K562 (cell line): ENCODE data around the gene SGTB. TPM values are rescaled to one million over a fixed set of nuclear protein-coding genes. Genes with fewer than 3 reads are reported as not detected.

ENCODE experiments used
- ATAC-seq: fragments of 200-7000 bp; cut with Tn5 transposase; 3 replicates; pipeline ENCODE4 v1.9.1; 2020; ENCODE audit warnings: moderate library complexity
- BruUV-seq: library from RNA; stranded (reverse); fragments of 400-500 nt; replicated peaks from 2 replicates; lab custom pipeline; 2021; lab: Mats Ljungman, UMichigan
- CTCF ChIA-PET: fragments of 300-600 bp; formaldehyde crosslinking; extraction: SDS; loops from one replicate; lab custom pipeline; 2021; ENCODE audit warnings: low intra/inter-chr PET ratio; lab: Yijun Ruan, JAX
- POLR2A ChIA-PET: fragments of 300-600, 350-650 bp; sonication (Branson Sonifier 250); formaldehyde crosslinking; extraction: SDS; loops from one replicate; lab custom pipeline; 2021; ENCODE audit warnings: antibody characterized with exemption, inconsistent platforms; lab: Yijun Ruan, JAX
- DNase-seq, 4 experiments: peaks; one replicate each; pipeline versions ENCODE4 v3.0.0 to v3.0.0-alpha.2; 2011 to 2018; ENCODE audit warnings: low spot score in 3 of 4, mixed read lengths in 3 of 4; ENCODE audit errors: extremely low read depth in 1 of 4
- FAIRE-seq: peaks from 2 replicates; lab custom pipeline; 2011; peaks lifted over from hg19 to GRCh38; lab: Jason Lieb, UNC
- H2AFZ ChIP-seq: 2 replicates; pipeline ENCODE4 v1.6.0; 2011; ENCODE audit warnings: low read depth, low read length, control low read depth, inconsistent platforms
- H3K27ac ChIP-seq: fragments of 200-600 bp; 3 replicates; pipeline ENCODE4 v1.8.0; 2011; ENCODE audit warnings: low read depth, mild to moderate bottlenecking, control low read depth, inconsistent platforms, low read length, moderate library complexity, mixed read lengths; ENCODE audit errors: extremely low read depth
- H3K27me3 ChIP-seq, 2 experiments: fragments of 300-600 bp in 1 of 2; 2 replicates in 1 of 2; 3 replicates in 1 of 2; pipeline versions ENCODE4 v1.6.0 to v1.8.0; 2011; ENCODE audit warnings: inconsistent platforms in 2 of 2, low read length in 2 of 2, mild to moderate bottlenecking in 1 of 2, mixed read lengths in 1 of 2, moderate library complexity in 1 of 2; ENCODE audit not compliant: control insufficient read depth in 2 of 2, insufficient read depth in 2 of 2
- H3K36me3 ChIP-seq: fragments of 300-600 bp; 3 replicates; pipeline ENCODE4 v1.8.0; 2011; ENCODE audit warnings: mild to moderate bottlenecking, low read length, inconsistent platforms; ENCODE audit not compliant: control insufficient read depth, insufficient read depth
- H3K4me1 ChIP-seq, 2 experiments: fragments of 200-600 bp in 1 of 2; replicated peaks in 1 of 2; 2 replicates in 1 of 2; 3 replicates in 1 of 2; pipeline versions ENCODE4 v1.5.1 to v1.8.0; 2011; ENCODE audit warnings: inconsistent platforms in 2 of 2, low read length in 2 of 2, mild to moderate bottlenecking in 1 of 2, mixed read lengths in 1 of 2, moderate library complexity in 1 of 2; ENCODE audit not compliant: control insufficient read depth in 2 of 2, insufficient read depth in 2 of 2
- H3K4me2 ChIP-seq: 2 replicates; pipeline ENCODE4 v1.6.1; 2011; ENCODE audit warnings: low read length, control low read depth, inconsistent platforms, mixed read lengths; ENCODE audit not compliant: insufficient read depth
- H3K4me3 ChIP-seq: fragments of 200-600 bp; sonication (generic), shearing (Covaris generic); 2 replicates; pipeline ENCODE4 v1.5.1; 2016; ENCODE audit warnings: control low read depth, inconsistent platforms
- H3K79me2 ChIP-seq: fragments of 200-600 bp; 3 replicates; pipeline ENCODE4 v1.8.0; 2011; ENCODE audit warnings: low read length, inconsistent platforms; ENCODE audit not compliant: control insufficient read depth, insufficient read depth
- H3K9ac ChIP-seq, 2 experiments: 2 replicates each; pipeline versions ENCODE4 v1.6.0 to v1.6.1; 2011; ENCODE audit warnings: low read depth in 2 of 2, low read length in 2 of 2, control low read depth in 1 of 2, inconsistent platforms in 1 of 2, mild to moderate bottlenecking in 1 of 2, mixed read lengths in 1 of 2; ENCODE audit not compliant: insufficient read depth in 1 of 2
- H3K9me1 ChIP-seq: one replicate; pipeline ENCODE4 v1.6.0; 2011; ENCODE audit warnings: inconsistent platforms, mild to moderate bottlenecking, low read length, moderate library complexity; ENCODE audit not compliant: control insufficient read depth, insufficient read depth
- H3K9me3 ChIP-seq: replicated peaks from 2 replicates; pipeline ENCODE4 v1.5.1; 2011; ENCODE audit warnings: low read depth, low read length, inconsistent platforms; ENCODE audit not compliant: control insufficient read depth, insufficient read depth
- H4K20me1 ChIP-seq: replicated peaks from 2 replicates; pipeline ENCODE4 v1.6.1; 2011; ENCODE audit warnings: low read length, inconsistent platforms, mixed read lengths; ENCODE audit not compliant: control insufficient read depth, insufficient read depth
- ASH1L ChIP-seq: fragments of 450-650 bp; IDR thresholded peaks from 2 replicates; pipeline ENCODE4 v1.6.1; 2018; ENCODE audit warnings: borderline replicate concordance, mild to moderate bottlenecking, low read depth; ENCODE audit not compliant: partially characterized antibody
- FOXA3 ChIP-seq, 2 experiments: fragments of 450-650 bp in 1 of 2; sonication (generic) in 1 of 2; formaldehyde crosslinking; IDR thresholded peaks in 1 of 2; conservative IDR thresholded peaks in 1 of 2; 2 replicates each; pipeline versions ENCODE4 v1.4.0 to v1.8.0; 2020 to 2022; ENCODE audit warnings: mild to moderate bottlenecking in 2 of 2, missing genetic modification reagents in 1 of 2
- FOXK2 ChIP-seq, 2 experiments: fragments of 450-650 bp; IDR thresholded peaks in 1 of 2; conservative IDR thresholded peaks in 1 of 2; 2 replicates each; pipeline ENCODE4 v1.6.1; 2016; ENCODE audit warnings: low read depth in 2 of 2, mild to moderate bottlenecking in 1 of 2
- HDAC1 ChIP-seq, 2 experiments: fragments of 450-650 bp; IDR thresholded peaks; 2 replicates each; pipeline ENCODE4 v1.6.1; 2016 to 2017; ENCODE audit warnings: inconsistent platforms in 1 of 2, mild to moderate bottlenecking in 1 of 2, moderate library complexity in 1 of 2
- LEF1 ChIP-seq: fragments of 450-650 bp; IDR thresholded peaks from 2 replicates; pipeline ENCODE4 v1.6.1; 2016; ENCODE audit warnings: mild to moderate bottlenecking
- MTA1 ChIP-seq: fragments of 450-650 bp; IDR thresholded peaks from 2 replicates; pipeline ENCODE4 v1.6.1; 2017; ENCODE audit warnings: borderline replicate concordance
- NFIC ChIP-seq: fragments of 450-650 bp; IDR thresholded peaks from 2 replicates; pipeline ENCODE4 v1.6.1; 2017; ENCODE audit warnings: mild to moderate bottlenecking, inconsistent platforms
- RBM15 ChIP-seq: fragments of 200-400 bp; formaldehyde crosslinking; IDR thresholded peaks from 2 replicates; pipeline ENCODE4 v1.6.1; 2018; ENCODE audit warnings: mild to moderate bottlenecking, low read length, moderate library complexity; ENCODE audit not compliant: insufficient read depth
- SNIP1 ChIP-seq: fragments of 450-650 bp; IDR thresholded peaks from 2 replicates; pipeline ENCODE4 v1.7.1; 2017; ENCODE audit warnings: low read depth, mild to moderate bottlenecking
- TFE3 ChIP-seq: fragments of 450-650 bp; formaldehyde crosslinking; IDR thresholded peaks from 2 replicates; pipeline ENCODE4 v1.4.0; 2020; ENCODE audit warnings: mild to moderate bottlenecking, mixed read lengths
- WGBS: fragments of 100-300 bp; shearing (Covaris generic); methylation state at CpG from one replicate; pipeline ENCODE4 v1.1.6; 2016; ENCODE audit warnings: low coverage, mixed read lengths; ENCODE audit not compliant: insufficient coverage; ENCODE audit errors: missing lambda C conversion rate; 5-methylcytosine and 5-hydroxymethylcytosine counted together
- in situ Hi-C: fragments of 300-500 bp; cut with MboI; formaldehyde crosslinking; loops from 4 replicates; pipeline ENCODE4 v1.15.0; 2018; ENCODE audit warnings: inconsistent platforms, mixed read lengths
- intact Hi-C: fragments of 100-400 bp; cut with micrococcal nuclease; formaldehyde crosslinking; loops from 2 replicates; pipeline ENCODE4 v1.14.2; 2022
- polyA plus RNA-seq, 8 experiments: library from polyadenylated mRNA; depleted of rRNA in 4 of 8; stranded (reverse) in 5 of 8; unstranded in 3 of 8; fragments of >200 nt; fragmentation: Nextera tagmentation in 2 of 8; fragmentation: Illumina TruSeq in 1 of 8; extraction: Ambion mirVana in 2 of 8; extraction: Trizol in 1 of 8; gene quantifications; 2 replicates each; pipeline versions ENCODE4 v1.2.1 to v1.2.3, GENCODE V29; 2011 to 2014; ENCODE audit warnings: inconsistent platforms in 1 of 8, missing spikeins in 1 of 8
- total RNA-seq, 7 experiments: library from RNA; depleted of rRNA in 6 of 7; stranded (reverse); fragments of >200 nt in 6 of 7; fragmentation: Illumina TruSeq in 2 of 7; extraction: Trizol in 2 of 7; gene quantifications; 2 replicates each; pipeline versions ENCODE4 v1.2.1 to v1.2.3, GENCODE V29; 2011 to 2021; ENCODE audit warnings: low replicate concordance in 1 of 7

Gene SGTB
- total and polyA plus RNA-seq, 9 of the 15 experiments (the other 6 are each of a cell fraction or from before 2014, with no cell fraction given): 1.3 to 8.4 (median 4.8) TPM

- TF ChIP-seq FOXA3 (CRISPR knock-in tag; conservative IDR thresholded peaks at IDR 0.05 in 1 of 2, IDR thresholded peaks at IDR 0.05 in 1 of 2): no peak
- no peak for TF ChIP-seq HDAC1 (IDR thresholded peaks at IDR 0.05)
- DNase-seq (no peak), FAIRE-seq (no peak), ATAC-seq (no peak)
- Histone ChIP-seq H3K9me3 (no peaks in the 10 kb centered on the region), H3K4me3 (no peak overlapping the region), H3K27me3 (no peaks in the 10 kb centered on the region), H3K27ac (no peak overlapping the region), H4K20me1 (no peaks in the 10 kb centered on the region), H3K4me2 (no peak overlapping the region), H3K79me2 (peaks cover 22% of the 10 kb centered on the region), H3K9ac (no peak overlapping the region), H3K4me1 (peaks cover 0 to 12% of the 10 kb centered on the region in 2 experiments; a peak in 2 of 5 replicates), H3K36me3 (peaks cover 18% of the 10 kb centered on the region; the same call in 2 of the 3 replicates), H3K9me1 (no peaks in the 10 kb centered on the region), H2AFZ (no peak overlapping the region)
- intact Hi-C loops: no loop called here
- in situ Hi-C loops: no loop called here
- ChIA-PET POLR2A (no interaction called here), CTCF (no interaction called here)
- BruUV-seq: no TSS peak
Measured at GRCh38 chr5:65718576-65719310, 3.2 kb downstream of the SGTB start.

GRCh38 chr5:65708145-65708544 lies 13.8 kb downstream of the SGTB start:
- in situ Hi-C loops (no loop called here), intact Hi-C loops (no loop called here)
- ChIA-PET CTCF (no interaction called here), POLR2A (interaction anchor here (0.9 to 2.1 kb wide), 3 partner anchors 13 to 32 kb away, joined by 4 to 14 read pairs (median 5); partner anchors contain the start of genes NLN and SGTB)
- H4K20me1 ChIP-seq: no peaks in the 10 kb centered on the region
- H3K4me3 ChIP-seq: no peak overlapping the region
- H3K9me1 ChIP-seq: no peaks in the 10 kb centered on the region
- H3K27ac ChIP-seq: no peak overlapping the region
- DNase-seq (no peak), ATAC-seq (no peak), FAIRE-seq (peak; percentile 32)
- H3K79me2 ChIP-seq: no peaks in the 10 kb centered on the region
- no TSS peak for BruUV-seq
- no peaks in the 10 kb centered on the region for H3K27me3 ChIP-seq
- H3K9me3 ChIP-seq: no peaks in the 10 kb centered on the region
- WGBS: 91% methylated on average over 4 of the region's 4 CpGs
- H3K4me1 ChIP-seq: peaks cover 0 to 4% of the 10 kb centered on the region in 2 experiments; a peak in 1 of 5 replicates
- H2AFZ ChIP-seq: no peak overlapping the region
- no peak overlapping the region for H3K9ac ChIP-seq
- no peak overlapping the region for H3K4me2 ChIP-seq
- peaks cover 16% of the 10 kb centered on the region; the same call in 2 of the 3 replicates for H3K36me3 ChIP-seq
- TF ChIP-seq NFIC (no peak), FOXK2 (conservative IDR thresholded peaks at IDR 0.05 in 1 of 2, IDR thresholded peaks at IDR 0.05 in 1 of 2; ENCODE audit: low read depth in 2 of 2) (no peak), ASH1L (no peak), SNIP1 (no peak), LEF1 (no peak), TFE3 (CRISPR knock-in tag) (no peak), RBM15 (no peak), MTA1 (no peak)
